Choroid plexus epithelial cell (primary cell): ENCODE results near the gene MYBPH.

Experiments used
- DNase-seq: peaks from one replicate; pipeline ENCODE4 v3.0.0-alpha.2; 2010; ENCODE audit warnings: low read depth
- H3K4me3 ChIP-seq: 2 replicates; pipeline ENCODE4 v1.5.1; 2011; ENCODE audit warnings: low read depth, mild to moderate bottlenecking, control low read depth, low read length, moderate library complexity
- CTCF ChIP-seq: conservative IDR thresholded peaks from 2 replicates; pipeline ENCODE4 v1.5.1; 2011; ENCODE audit warnings: low read depth, mild to moderate bottlenecking, control low read depth, inconsistent platforms, low read length, moderate library complexity

The MYBPH gene

DNA sequence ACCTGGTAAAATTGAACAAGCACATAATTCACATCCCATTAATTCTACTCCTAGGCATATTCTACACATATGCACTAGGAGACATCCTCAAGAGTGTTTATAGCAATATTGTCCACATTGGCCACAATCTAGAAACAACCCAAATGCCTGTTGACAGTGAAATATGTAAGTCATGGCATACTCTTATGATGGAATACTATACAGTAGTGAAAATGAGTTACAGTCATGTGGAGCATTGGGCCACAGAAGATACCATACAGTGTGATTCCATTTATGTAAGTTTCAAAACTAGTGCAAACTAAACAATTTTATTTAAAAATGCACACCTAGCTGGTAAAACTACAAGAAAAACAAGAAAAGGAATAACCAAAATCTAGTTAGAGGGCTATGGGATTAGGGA lies 34.7 kb upstream of the MYBPH start:
- DNase-seq, result no peak

GRCh38 chr1:203208181-203208580 lies 32.6 kb upstream of the MYBPH start:
- DNase-seq, result no peak
- no peak for TF ChIP-seq CTCF
- H3K4me3 ChIP-seq, result no peak overlapping the region

More for the DNA sequence above, 34.7 kb upstream of the MYBPH start:
- H3K4me3 ChIP-seq, result no peak overlapping the region
- no peak for TF ChIP-seq CTCF

DNA sequence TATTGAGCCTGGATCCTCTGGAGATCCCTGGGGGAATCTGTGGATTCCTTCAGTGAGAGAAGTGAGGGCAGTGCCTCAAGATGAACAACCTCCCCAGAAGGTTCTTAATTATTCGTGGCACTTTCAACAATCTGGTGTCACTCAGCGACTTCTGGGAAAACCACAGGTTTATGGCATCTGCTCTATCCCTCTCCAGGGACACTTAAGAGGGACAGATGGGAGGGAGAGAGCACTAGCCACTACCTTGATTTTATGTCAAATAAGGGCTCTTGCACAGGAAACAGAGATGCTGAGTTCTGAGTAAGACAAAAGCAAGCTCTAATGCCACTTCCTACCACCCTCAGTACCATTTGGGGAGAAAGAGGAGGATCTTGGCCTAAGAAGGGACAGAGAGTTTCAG lies 32.1 kb upstream of the MYBPH start:
- no peak for DNase-seq
- TF ChIP-seq CTCF, result no peak
- H3K4me3 ChIP-seq, result no peak overlapping the region

- no peak for DNase-seq
Measured at GRCh38 chr1:203206129-203206687, 30.6 kb upstream of the MYBPH start.

GRCh38 chr1:203204756-203205155 lies 29.1 kb upstream of the MYBPH start:
- TF ChIP-seq CTCF, result no peak
- DNase-seq, result no peak
- H3K4me3 ChIP-seq, result no peak overlapping the region

More at GRCh38 chr1:203206129-203206687, 30.6 kb upstream of the MYBPH start:
- no peak for TF ChIP-seq CTCF
- no peak overlapping the region for H3K4me3 ChIP-seq

GRCh38 chr1:203202431-203203245 lies 27.0 kb upstream of the MYBPH start:
- no peak overlapping the region for H3K4me3 ChIP-seq
- TF ChIP-seq CTCF, result no peak
- DNase-seq, result peak; percentile 90
